GM19397 (cell line): ENCODE results near the gene SMIM30.
A peak's percentile ranks its signal among the peaks of the same experiment; 100 is the strongest.
"Not testable (repeated sequence)": the region's sequence is repeated elsewhere in the genome, so short reads cannot be mapped to it uniquely, and the experiment has no call there.

Experiments
- ATAC-seq: cut with Tn5 transposase; IDR thresholded peaks from one replicate; pipeline ENCODE4 v1.9.1; 2021; ENCODE audit warnings: mild to moderate bottlenecking, moderate library complexity; ENCODE audit not compliant: unreplicated experiment

Gene SMIM30, protein sequence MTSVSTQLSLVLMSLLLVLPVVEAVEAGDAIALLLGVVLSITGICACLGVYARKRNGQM

DNA sequence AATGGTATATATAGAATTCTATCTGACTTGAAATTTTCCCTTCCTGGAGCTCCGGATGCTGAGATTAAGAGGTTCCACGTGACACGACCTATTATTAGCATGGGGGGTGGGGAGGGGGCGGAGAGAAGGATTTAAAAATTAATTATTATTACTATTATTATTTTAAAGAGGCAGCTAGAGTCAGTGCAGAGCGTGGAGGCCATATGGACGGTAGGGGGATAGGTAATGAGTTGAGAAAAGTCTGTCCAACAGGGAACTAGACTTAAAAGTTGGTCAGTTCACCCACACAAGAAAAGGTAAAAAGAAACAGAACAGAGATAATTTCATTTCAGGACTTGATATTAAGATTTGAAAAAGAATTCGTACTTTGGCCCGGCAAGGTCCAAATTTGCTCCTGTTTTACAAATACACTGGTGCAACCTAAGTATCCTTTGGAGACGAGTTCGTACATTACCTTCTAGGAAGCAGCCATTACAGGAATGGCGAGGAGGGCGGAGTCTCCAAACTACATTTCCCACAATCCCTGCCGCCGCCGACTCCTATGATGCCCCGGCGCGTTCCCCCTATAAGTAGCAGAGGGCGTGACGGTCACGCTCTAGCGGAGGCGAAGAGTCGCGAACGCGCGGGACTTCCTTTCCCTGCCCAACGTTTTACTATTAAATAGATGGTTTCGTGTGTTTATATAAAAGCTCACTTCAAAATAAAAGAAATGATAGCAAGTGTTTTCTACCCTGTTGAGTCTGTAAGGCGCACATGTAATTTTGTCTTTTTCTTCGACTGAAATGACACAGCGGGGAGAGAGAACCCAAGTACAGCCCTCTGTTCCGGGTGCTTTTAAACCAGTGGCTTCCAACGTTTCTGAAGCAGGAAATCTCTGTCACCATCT, at the start of gene SMIM30:
SMIM30 (minus strand) TSS at position 481 of the 886 bp plus-strand sequence. CDS start 976 bp downstream, outside the sequence.
- ATAC-seq, result peak; percentile 99

DNA sequence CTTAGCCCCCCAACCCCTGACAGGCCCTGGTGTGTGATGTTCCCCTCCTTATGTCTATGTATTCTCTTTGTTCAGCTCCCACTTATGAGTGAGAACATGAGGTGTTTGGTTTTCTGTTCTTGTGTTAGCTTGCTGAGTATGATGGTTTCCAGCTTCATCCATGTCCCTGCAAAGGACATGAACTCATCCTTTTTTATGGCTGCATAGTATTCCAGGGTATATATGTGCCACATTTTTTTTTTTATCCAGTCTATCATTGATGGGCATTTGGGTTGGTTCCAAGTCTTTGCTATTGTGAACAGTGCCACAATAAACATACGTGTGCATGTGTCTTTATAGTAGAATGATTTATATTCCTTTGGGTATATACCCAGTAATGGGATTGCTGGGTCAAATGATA, 47.8 kb upstream of the SMIM30 start:
- ATAC-seq, result not testable (repeated sequence)

DNA sequence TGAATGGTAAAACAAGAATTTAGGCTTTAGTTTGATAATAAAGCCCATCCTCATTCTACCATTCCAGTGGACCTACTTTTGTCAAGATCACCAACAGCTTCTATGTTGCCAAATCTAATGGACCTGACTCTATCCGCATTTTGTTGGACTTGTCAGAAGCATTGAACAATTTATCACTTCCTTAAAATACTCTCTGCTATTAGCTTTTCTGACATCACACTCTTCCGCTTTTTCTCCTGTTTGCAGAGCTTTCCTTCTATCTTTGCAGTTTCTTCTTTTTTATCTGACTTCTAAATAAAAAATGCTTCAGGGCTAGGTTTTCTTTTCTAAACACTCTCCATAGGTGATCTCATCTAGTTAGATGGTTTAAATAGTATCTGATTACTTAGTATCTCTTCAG, 42.7 kb upstream of the SMIM30 start:
- ATAC-seq, result no peak

DNA sequence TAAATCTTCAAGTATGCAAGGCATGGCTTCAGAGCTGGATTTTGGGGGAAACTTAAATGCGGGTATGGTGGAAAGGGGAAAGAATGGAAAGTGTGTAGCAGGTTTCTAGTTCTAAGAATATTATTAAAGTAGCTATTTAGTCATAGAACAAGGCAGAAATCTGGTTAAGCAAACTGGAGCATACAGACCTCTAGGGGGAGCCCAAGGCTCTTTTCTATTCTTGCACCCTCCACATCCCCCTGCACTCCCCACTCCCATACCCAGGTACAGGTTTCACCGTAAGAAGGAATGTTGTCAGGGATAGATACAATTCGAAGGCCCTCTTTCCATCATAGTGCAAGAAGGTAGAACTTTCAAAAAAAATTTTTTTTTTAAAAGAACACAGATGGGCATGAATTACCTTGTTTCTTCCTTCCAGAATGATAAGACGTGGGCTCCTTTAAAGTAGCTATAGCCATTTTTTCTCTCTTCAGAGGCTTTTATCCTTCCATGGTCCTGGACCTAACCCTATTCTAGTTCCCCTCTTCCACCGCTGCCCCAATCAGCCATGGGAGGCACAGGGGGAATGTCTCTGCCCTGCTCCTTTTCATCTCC, 41.5 kb upstream of the SMIM30 start:
- peak; percentile 74 for ATAC-seq

DNA sequence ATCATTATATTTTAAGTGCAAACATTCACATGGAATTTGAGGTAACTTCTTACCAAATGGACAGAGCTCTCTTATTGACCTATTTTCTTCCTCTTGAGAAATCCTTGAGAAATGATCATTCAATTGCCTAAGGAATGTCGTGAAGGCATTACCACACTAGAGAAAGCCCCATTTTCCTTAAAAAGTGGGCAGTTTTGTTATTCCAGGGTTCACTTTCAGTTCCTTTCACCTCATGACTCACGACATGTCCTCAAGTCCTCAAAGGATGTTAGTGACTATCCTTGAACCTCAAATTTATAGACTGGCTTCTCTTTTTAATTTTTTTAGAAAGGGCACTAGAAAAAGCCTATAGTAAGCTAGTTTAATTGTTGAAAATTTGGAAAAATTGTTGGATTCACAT, 40.4 kb upstream of the SMIM30 start:
- no peak for ATAC-seq

DNA sequence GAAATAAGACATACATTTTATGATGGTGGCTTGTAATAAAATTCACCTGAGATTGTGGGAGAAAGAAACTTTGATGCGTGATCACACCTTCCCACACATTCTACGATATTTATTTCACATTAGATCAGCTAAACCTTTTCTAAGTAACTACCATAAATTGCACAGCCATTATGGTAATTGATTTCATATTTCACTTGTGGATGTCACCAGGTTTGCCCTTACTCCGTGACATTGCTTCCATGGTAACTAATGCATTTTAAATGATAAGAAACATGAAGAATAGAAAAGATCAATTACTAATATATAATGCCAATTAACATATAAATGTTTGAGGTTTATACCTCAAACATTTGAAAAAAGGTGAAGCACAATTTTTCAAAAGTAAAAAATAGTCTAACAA, 35.8 kb upstream of the SMIM30 start:
- no peak for ATAC-seq

- ATAC-seq, result no peak
Observed at GRCh38 chr7:113144817-113145216, 26.5 kb upstream of the SMIM30 start.

GRCh38 chr7:113143486-113144257, 25.3 kb upstream of the SMIM30 start:
- ATAC-seq, result peak; percentile 53

GRCh38 chr7:113142385-113143119, 24.2 kb upstream of the SMIM30 start:
- ATAC-seq, result peak; percentile 57

- ATAC-seq, result no peak
Observed at GRCh38 chr7:113141803-113142202, 23.4 kb upstream of the SMIM30 start.

DNA sequence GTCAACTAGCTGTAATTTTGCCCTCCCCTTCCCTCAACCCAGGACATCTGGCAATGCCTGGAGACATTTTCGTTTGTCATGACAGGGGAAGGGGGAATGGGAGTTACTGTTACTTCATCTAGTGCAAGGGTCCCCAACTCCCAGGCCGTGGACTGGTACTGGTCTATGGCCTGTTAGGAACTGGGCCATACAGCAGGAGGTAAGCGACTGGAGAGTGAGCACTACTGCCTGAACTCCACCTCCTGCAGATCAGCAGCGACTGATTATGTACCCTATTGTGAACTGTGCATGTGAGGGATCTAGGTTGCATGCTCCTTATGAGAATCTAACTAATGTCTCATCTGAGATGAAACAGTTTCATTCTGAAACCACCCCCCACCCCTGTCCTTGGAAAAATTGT, 22.6 kb upstream of the SMIM30 start:
- no peak for ATAC-seq

- ATAC-seq, result no peak
Observed at GRCh38 chr7:113137241-113137640, 18.9 kb upstream of the SMIM30 start.

DNA sequence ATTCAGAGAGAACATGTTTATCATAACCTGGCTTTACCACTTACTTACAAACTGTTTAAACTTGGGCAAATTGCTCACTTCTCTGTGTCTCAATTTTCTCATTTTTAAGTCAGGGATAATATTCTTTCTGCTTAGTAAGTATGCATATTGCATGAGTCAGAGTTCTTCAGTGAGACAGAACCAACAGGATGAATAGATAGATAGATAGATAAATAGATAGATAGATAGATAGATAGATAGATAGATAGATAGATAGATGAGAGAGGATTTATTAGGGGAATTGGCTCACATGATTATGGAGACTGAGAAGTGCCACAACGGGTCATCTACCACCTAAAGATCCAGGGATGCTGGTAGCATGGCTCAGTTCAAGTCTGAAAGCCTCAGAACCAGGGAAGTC, 15.7 kb upstream of the SMIM30 start:
- ATAC-seq, result no peak

DNA sequence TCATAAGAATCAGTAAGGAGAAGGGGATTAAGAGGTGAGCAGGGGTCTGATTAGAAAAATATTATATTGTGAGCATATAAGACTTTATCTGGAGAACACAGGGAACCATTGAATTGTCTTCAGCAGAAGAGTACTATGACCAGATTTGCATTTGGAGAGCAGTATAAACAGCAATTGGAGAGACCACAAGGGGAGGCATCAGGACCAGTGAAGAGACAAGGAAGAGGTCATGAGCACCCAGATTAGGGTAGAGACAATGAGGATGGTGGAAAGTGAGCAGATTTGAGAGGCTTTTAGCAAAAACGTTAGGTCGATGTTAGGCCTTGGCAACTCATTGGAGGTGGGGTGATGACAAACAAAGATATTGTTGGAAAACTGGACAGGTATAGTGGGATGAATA, 13.0 kb upstream of the SMIM30 start:
- ATAC-seq, result no peak

GRCh38 chr7:113128031-113128430, 9.7 kb upstream of the SMIM30 start:
- ATAC-seq, result no peak

GRCh38 chr7:113125728-113126127, 7.4 kb upstream of the SMIM30 start:
- ATAC-seq, result no peak

DNA sequence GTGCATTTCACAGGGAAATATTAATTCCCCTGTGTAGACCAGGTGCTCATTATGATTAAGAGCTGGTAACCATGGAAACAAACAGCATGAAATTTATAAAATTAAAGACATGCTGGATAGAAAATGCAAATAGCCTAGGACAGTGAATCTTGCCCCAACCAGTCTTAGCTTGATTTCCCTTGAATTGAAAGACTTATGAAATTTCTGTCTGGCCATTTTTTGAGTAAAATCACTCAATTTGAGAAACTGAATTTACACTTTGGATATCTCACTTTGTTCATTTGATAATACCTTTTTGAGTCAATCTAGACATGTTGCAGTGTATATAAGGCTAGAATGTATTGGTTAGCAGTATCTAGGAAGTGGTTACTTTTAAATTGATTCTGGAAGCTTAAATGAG, 4.4 kb upstream of the SMIM30 start:
- no peak for ATAC-seq

DNA sequence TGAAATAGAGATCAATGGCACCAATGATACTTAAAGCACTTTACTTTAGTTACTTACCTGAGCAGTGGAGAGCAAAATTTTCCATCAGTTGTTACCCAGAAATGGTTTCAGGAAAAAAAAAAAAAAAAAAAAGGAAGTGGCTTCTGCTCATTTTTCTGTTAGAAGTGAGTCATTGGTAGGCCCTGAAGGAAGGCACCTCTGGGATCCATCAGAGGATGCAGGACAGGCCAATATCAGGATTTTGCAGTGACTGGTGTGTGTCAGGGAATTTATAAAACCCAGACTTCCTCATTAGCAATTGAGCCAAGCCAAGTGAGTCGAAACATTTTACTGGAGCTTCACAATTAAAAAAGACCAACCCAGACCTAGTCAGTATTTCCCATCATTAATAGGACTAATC, 2.3 kb upstream of the SMIM30 start:
- no peak for ATAC-seq

DNA sequence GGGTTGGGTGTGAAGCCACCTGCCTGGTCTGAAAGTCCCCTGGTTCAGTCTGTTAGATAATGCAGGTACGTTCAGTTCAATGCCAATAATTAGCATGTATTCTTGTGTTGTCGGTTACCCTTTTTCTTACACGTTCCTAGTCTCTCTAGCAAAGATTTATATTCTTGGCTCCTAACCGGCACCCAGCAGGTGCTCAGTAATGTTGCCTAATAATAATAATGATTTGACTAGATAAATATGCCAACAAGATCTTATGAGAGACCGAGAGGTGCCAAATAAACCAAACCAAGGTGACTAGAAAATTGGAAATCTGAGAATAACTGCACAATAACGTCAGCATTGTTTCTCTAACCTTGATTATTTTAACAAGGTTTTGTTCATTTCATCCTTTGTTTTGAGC, 1.1 kb upstream of the SMIM30 start:
- ATAC-seq, result no peak

DNA sequence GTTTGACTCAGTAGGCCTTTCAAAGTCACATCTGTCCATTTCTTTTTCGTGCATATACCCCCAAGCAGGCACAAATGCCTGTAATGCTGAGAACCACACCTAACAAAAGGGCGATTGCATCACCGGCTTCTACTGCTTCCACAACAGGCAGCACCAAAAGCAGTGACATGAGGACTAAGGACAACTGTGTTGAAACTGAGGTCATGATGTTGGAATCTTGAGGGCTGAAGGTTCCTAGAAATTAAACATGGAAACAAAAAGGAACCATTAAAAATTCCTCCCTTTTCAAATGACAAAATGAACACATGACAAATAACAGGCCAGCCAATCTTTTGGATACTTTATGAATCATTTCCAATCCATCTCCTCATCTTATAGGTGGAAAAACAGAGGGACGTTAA, 980 bp downstream of the SMIM30 start:
- not testable (repeated sequence) for ATAC-seq

- ATAC-seq, result peak; percentile 47
Observed at GRCh38 chr7:113113912-113114311, 4.4 kb downstream of the SMIM30 start.
